Bronchial epithelial cell (primary cell): ENCODE results near the gene IFNB1. TPM values are rescaled to one million over a fixed set of nuclear protein-coding genes. Genes with fewer than 3 reads are reported as not detected.

ENCODE experiments used
- DNase-seq: peaks from one replicate; pipeline ENCODE4 v3.0.0-alpha.2; 2010; ENCODE audit warnings: low read depth
- FAIRE-seq: peaks from 2 replicates; lab custom pipeline; 2011; peaks lifted over from hg19 to GRCh38; lab: Jason Lieb, UNC
- H3K27me3 ChIP-seq: 2 replicates; pipeline ENCODE4 v1.5.1; 2011; ENCODE audit warnings: low read length; ENCODE audit not compliant: control insufficient read depth, insufficient read depth
- H3K36me3 ChIP-seq: 2 replicates; pipeline ENCODE4 v1.5.1; 2011; ENCODE audit warnings: low read length; ENCODE audit not compliant: control insufficient read depth, insufficient read depth
- H3K4me3 ChIP-seq: 2 replicates; pipeline ENCODE4 v1.5.1; 2011; ENCODE audit warnings: mild to moderate bottlenecking, low read depth, low read length, control low read depth
- CTCF ChIP-seq: IDR thresholded peaks from 2 replicates; pipeline ENCODE4 v1.5.1; 2011; ENCODE audit warnings: mild to moderate bottlenecking, moderate library complexity, low read length, control low read depth, inconsistent platforms; ENCODE audit not compliant: insufficient read depth, severe bottlenecking
- total RNA-seq: library from RNA; depleted of rRNA; stranded (reverse); fragments of >200 nt; gene quantifications from 2 replicates; pipeline ENCODE4 v1.2.1, GENCODE V29; 2014

IFNB1 gene
- 0.26 TPM in 2 replicates for total RNA-seq

GRCh38 chr9:21077781-21078180, at the start of gene IFNB1:
TSS of gene IFNB1 (minus strand) at chr9:21077942. CDS start at chr9:21077869, 73 bp downstream.
- FAIRE-seq: no peak
- TF ChIP-seq CTCF: no peak
- H3K27me3 ChIP-seq: no peaks in the 10 kb centered on the region
- DNase-seq: no peak
- no peak within 1 kb of the TSS for H3K4me3 ChIP-seq
- H3K36me3 ChIP-seq: no peaks in the 10 kb centered on the region

- FAIRE-seq (peak; percentile 52), DNase-seq (no peak)
- Histone ChIP-seq H3K4me3 (no peak overlapping the region), H3K36me3 (no peaks in the 10 kb centered on the region), H3K27me3 (no peaks in the 10 kb centered on the region)
- TF ChIP-seq CTCF: no peak
Observed at GRCh38 chr9:21121595-21122251, 44.0 kb upstream of the IFNB1 start.

- Histone ChIP-seq H3K27me3 (no peaks in the 10 kb centered on the region), H3K36me3 (no peaks in the 10 kb centered on the region), H3K4me3 (no peak overlapping the region)
- no peak for DNase-seq
- no peak for TF ChIP-seq CTCF
- FAIRE-seq: no peak
Observed at GRCh38 chr9:21121079-21121478, 43.3 kb upstream of the IFNB1 start.

GRCh38 chr9:21119093-21119770, 41.5 kb upstream of the IFNB1 start:
- H3K36me3 ChIP-seq: no peaks in the 10 kb centered on the region
- no peak for FAIRE-seq
- no peak for DNase-seq
- no peaks in the 10 kb centered on the region for H3K27me3 ChIP-seq
- TF ChIP-seq CTCF: no peak
- no peak overlapping the region for H3K4me3 ChIP-seq

GRCh38 chr9:21114311-21114710, 36.6 kb upstream of the IFNB1 start:
- no peak overlapping the region for H3K4me3 ChIP-seq
- H3K27me3 ChIP-seq: no peaks in the 10 kb centered on the region
- no peak for TF ChIP-seq CTCF
- DNase-seq: no peak
- no peak for FAIRE-seq
- no peaks in the 10 kb centered on the region for H3K36me3 ChIP-seq
